Thoracic aorta (tissue), 2 donors: ENCODE measurements around the gene ALDH1A1. TPM values are rescaled to one million over a fixed set of nuclear protein-coding genes. Genes with fewer than 3 reads are reported as not detected.

Experiments used
- ATAC-seq: fragments of 150-250 bp; one replicate; pipeline ENCODE4 v1.8.0; 2017; ENCODE audit warnings: low read depth; ENCODE audit not compliant: insufficient number of reproducible peaks, low FRiP score
- DNase-seq: peaks from one replicate; pipeline ENCODE4 v3.0.0-alpha.2; 2020; ENCODE audit warnings: low spot score
- H3K27ac ChIP-seq, 2 donors: fragments of 200-600 bp; sonication (generic); 1 replicate in 1 of 2; 2 replicates in 1 of 2; pipeline ENCODE4 v1.5.1; 2016; ENCODE audit warnings: mild to moderate bottlenecking in 2 of 2, moderate library complexity in 2 of 2
- H3K27me3 ChIP-seq: fragments of 200-600 bp; sonication (generic); replicated peaks from 2 replicates; pipeline ENCODE4 v1.6.0; 2016; ENCODE audit warnings: mild to moderate bottlenecking; ENCODE audit not compliant: insufficient read depth
- H3K36me3 ChIP-seq: fragments of 200-600 bp; sonication (generic); one replicate; pipeline ENCODE4 v1.5.1; 2016
- H3K4me1 ChIP-seq, 2 donors: fragments of 200-600 bp; sonication (generic); 1 replicate in 1 of 2; 2 replicates in 1 of 2; pipeline versions ENCODE4 v1.5.1 to v1.6.0; 2016; ENCODE audit warnings: low read depth in 2 of 2, mild to moderate bottlenecking in 1 of 2; ENCODE audit not compliant: control insufficient read depth in 1 of 2
- H3K4me3 ChIP-seq: fragments of 200-600 bp; sonication (generic); 2 replicates; pipeline ENCODE4 v1.5.1; 2016; ENCODE audit warnings: mild to moderate bottlenecking
- H3K9me3 ChIP-seq: fragments of 200-600 bp; sonication (generic); 2 replicates; pipeline ENCODE4 v1.5.1; 2016
- CTCF ChIP-seq: fragments of 200-600 bp; sonication (generic); IDR thresholded peaks from one replicate; pipeline ENCODE4 v1.5.1; 2019; ENCODE audit warnings: antibody characterized with exemption
- total RNA-seq, 2 donors: library from RNA; depleted of rRNA; stranded (reverse); fragments of >200 nt; gene quantifications; one replicate each; pipeline versions ENCODE4 v1.1.0 to v1.2.3, GENCODE V29; 2016

ALDH1A1 gene
- total RNA-seq, 2 donors from 2014 or later: 101 to 196 TPM

- Histone ChIP-seq H3K4me3 (no peak overlapping the region), H3K27me3 (no peaks in the 10 kb centered on the region), H3K4me1 (peaks cover 0 to 12% of the 10 kb centered on the region in 2 donors), H3K27ac (no peak overlapping the region), H3K9me3 (no peaks in the 10 kb centered on the region), H3K36me3 (no peaks in the 10 kb centered on the region)
- no peak for TF ChIP-seq CTCF
- no peak for DNase-seq
- no peak for ATAC-seq
Measured at GRCh38 chr9:72880821-72881220, 72.0 kb downstream of the ALDH1A1 start.

- H3K4me3 ChIP-seq: no peak overlapping the region
- no peak for ATAC-seq
Measured at GRCh38 chr9:72875221-72875620, 77.6 kb downstream of the ALDH1A1 start.

GRCh38 chr9:72874344-72874743 lies 78.5 kb downstream of the ALDH1A1 start:
- no peak for TF ChIP-seq CTCF
- peaks cover 12 to 26% of the 10 kb centered on the region in 2 donors for H3K4me1 ChIP-seq
- no peak for ATAC-seq

More at GRCh38 chr9:72875221-72875620, 77.6 kb downstream of the ALDH1A1 start:
- Histone ChIP-seq H3K27me3 (no peaks in the 10 kb centered on the region), H3K36me3 (no peaks in the 10 kb centered on the region), H3K27ac (no peak overlapping the region), H3K9me3 (no peaks in the 10 kb centered on the region), H3K4me1 (peaks cover 12 to 26% of the 10 kb centered on the region in 2 donors)
- no peak for TF ChIP-seq CTCF
- no peak for DNase-seq

GRCh38 chr9:72873456-72873855 lies 79.4 kb downstream of the ALDH1A1 start:
- Histone ChIP-seq H3K4me3 (no peak overlapping the region), H3K4me1 (peaks cover 12 to 26% of the 10 kb centered on the region in 2 donors), H3K9me3 (no peaks in the 10 kb centered on the region), H3K27me3 (no peaks in the 10 kb centered on the region), H3K27ac (peak overlapping the region; percentile 3 to 31), H3K36me3 (no peaks in the 10 kb centered on the region)
- ATAC-seq (no peak), DNase-seq (no peak)
- TF ChIP-seq CTCF: no peak

More at GRCh38 chr9:72874344-72874743, 78.5 kb downstream of the ALDH1A1 start:
- H3K27me3 ChIP-seq: no peaks in the 10 kb centered on the region
- H3K9me3 ChIP-seq: no peaks in the 10 kb centered on the region
- no peak overlapping the region for H3K4me3 ChIP-seq
- no peak for DNase-seq
- no peaks in the 10 kb centered on the region for H3K36me3 ChIP-seq
- H3K27ac ChIP-seq: peak overlapping the region in 1 of 2 donors; percentile 32

GRCh38 chr9:72872718-72873117 lies 80.1 kb downstream of the ALDH1A1 start:
- no peak overlapping the region for H3K27ac ChIP-seq
- no peak for ATAC-seq

More at GRCh38 chr9:72872718-72873117, 80.1 kb downstream of the ALDH1A1 start:
- H3K9me3 ChIP-seq: no peaks in the 10 kb centered on the region
- no peaks in the 10 kb centered on the region for H3K27me3 ChIP-seq
- peaks cover 12 to 26% of the 10 kb centered on the region in 2 donors for H3K4me1 ChIP-seq
- DNase-seq: no peak
- H3K4me3 ChIP-seq: no peak overlapping the region
- H3K36me3 ChIP-seq: no peaks in the 10 kb centered on the region
- TF ChIP-seq CTCF: no peak
